ENCODE results near the gene RALGPS2. TPM values are rescaled to one million over a fixed set of nuclear protein-coding genes. Genes with fewer than 3 reads are reported as not detected.

Gene RALGPS2
- total and polyA plus RNA-seq, 2 donors (not counting 1 experiment from before 2014, with no cell fraction given): 59.6 to 251 TPM

- ATAC-seq (ENCODE audit: low read depth) (no peak), DNase-seq (no peak)
- no peak overlapping the region for H3K4me3 Mint-ChIP-seq
- H3K4me1 Mint-ChIP-seq: peaks cover 70% of the 10 kb centered on the region
- H3K27ac ChIP-seq (ENCODE audit: low read length in 2 of 2): peak overlapping the region in 1 of 2 donors; percentile 51
- H3K4me2 ChIP-seq (replicated peaks; ENCODE audit: low read depth, low read length, poor library complexity, severe bottlenecking): no peak overlapping the region
- no peaks in the 10 kb centered on the region for H3K27me3 ChIP-seq (replicated peaks in 1 of 4; ENCODE audit: control extremely low read depth in 1 of 4, control insufficient read depth in 3 of 4, insufficient read depth in 4 of 4, low read length in 3 of 4)
- H3K9me3 ChIP-seq (ENCODE audit: control extremely low read depth in 1 of 3, control insufficient read depth in 2 of 3, insufficient read depth in 1 of 3, low read length in 2 of 3): peaks cover 2 to 10% (median 8%) of the 10 kb centered on the region in 3 donors
- intact Hi-C loops (cut with micrococcal nuclease): no loop called here
- ChIA-PET POLR2A (no interaction called here), CTCF (interaction anchor here (0.8 to 1.9 kb wide), 2 partner anchors 18 to 200 kb away, joined by 4 to 7 read pairs; partner anchors contain the start of gene RALGPS2)
- H3K27ac Mint-ChIP-seq: peak overlapping the region; percentile 27
- H3K9me3 Mint-ChIP-seq (ENCODE audit: insufficient read depth): peaks cover 2% of the 10 kb centered on the region
- H3K4me3 ChIP-seq (ENCODE audit: control extremely low read depth in 1 of 5, extremely low read depth in 1 of 5, insufficient read depth in 1 of 5, low read depth in 2 of 5, low read length in 4 of 5): no peak overlapping the region
- H3K9ac ChIP-seq (ENCODE audit: low read length): no peak overlapping the region
- H2AFZ ChIP-seq (ENCODE audit: insufficient read depth, low read depth, low read length, poor library complexity, severe bottlenecking): no peak overlapping the region
- peaks cover 43% of the 10 kb centered on the region for H4K20me1 ChIP-seq (ENCODE audit: control insufficient read depth, insufficient read depth, low read length, poor library complexity, severe bottlenecking)
- H3K27me3 Mint-ChIP-seq: no peaks in the 10 kb centered on the region
- TF ChIP-seq EZH2 (IDR thresholded peaks at IDR 0.05; ENCODE audit: borderline replicate concordance, insufficient read depth, low read depth, low read length, poor library complexity, severe bottlenecking) (no peak), CTCF (IDR thresholded peaks at IDR 0.05) (no peak)
- peaks cover 39 to 79% of the 10 kb centered on the region in 2 experiments for H3K36me3 ChIP-seq (replicated peaks in 1 of 2; ENCODE audit: control extremely low read depth in 1 of 2, control insufficient read depth in 1 of 2, extremely low read depth in 1 of 2, insufficient read depth in 2 of 2, low read length in 1 of 2)
- peaks cover 19 to 29% of the 10 kb centered on the region in 2 donors for H3K4me1 ChIP-seq (ENCODE audit: control insufficient read depth in 2 of 2, insufficient read depth in 2 of 2, low read length in 2 of 2)
- peaks cover 99% of the 10 kb centered on the region for H3K79me2 ChIP-seq (ENCODE audit: control insufficient read depth, insufficient read depth, low read length)
- WGBS (ENCODE audit: insufficient coverage): no CpG with 5 or more reads among the region's 2 CpGs
Measured at GRCh38 chr1:178743801-178744200, 18.8 kb downstream of the RALGPS2 start.

GRCh38 chr1:178745260-178745659 lies 20.2 kb downstream of the RALGPS2 start:
- no peak for ATAC-seq (ENCODE audit: low read depth)
- Histone ChIP-seq H3K27ac (ENCODE audit: low read length in 2 of 2) (peak overlapping the region in 1 of 2 donors; percentile 51), H3K36me3 (replicated peaks in 1 of 2; ENCODE audit: control extremely low read depth in 1 of 2, control insufficient read depth in 1 of 2, extremely low read depth in 1 of 2, insufficient read depth in 2 of 2, low read length in 1 of 2) (peaks cover 24 to 79% of the 10 kb centered on the region in 2 experiments), H3K79me2 (ENCODE audit: control insufficient read depth, insufficient read depth, low read length) (peaks cover 99% of the 10 kb centered on the region), H3K9ac (ENCODE audit: low read length) (no peak overlapping the region), H3K4me2 (replicated peaks; ENCODE audit: low read depth, low read length, poor library complexity, severe bottlenecking) (no peak overlapping the region), H3K27me3 (replicated peaks in 1 of 4; ENCODE audit: control extremely low read depth in 1 of 4, control insufficient read depth in 3 of 4, insufficient read depth in 4 of 4, low read length in 3 of 4) (no peaks in the 10 kb centered on the region), H2AFZ (ENCODE audit: insufficient read depth, low read depth, low read length, poor library complexity, severe bottlenecking) (no peak overlapping the region), H4K20me1 (ENCODE audit: control insufficient read depth, insufficient read depth, low read length, poor library complexity, severe bottlenecking) (peaks cover 45% of the 10 kb centered on the region), H3K9me3 (ENCODE audit: control extremely low read depth in 1 of 3, control insufficient read depth in 2 of 3, insufficient read depth in 1 of 3, low read length in 2 of 3) (peaks cover 2 to 10% (median 8%) of the 10 kb centered on the region in 3 donors), H3K4me3 (ENCODE audit: control extremely low read depth in 1 of 5, extremely low read depth in 1 of 5, insufficient read depth in 1 of 5, low read depth in 2 of 5, low read length in 4 of 5) (no peak overlapping the region), H3K4me1 (ENCODE audit: control insufficient read depth in 2 of 2, insufficient read depth in 2 of 2, low read length in 2 of 2) (peaks cover 24 to 28% of the 10 kb centered on the region in 2 donors)
- POLR2A ChIA-PET: no interaction called here
- intact Hi-C loops (cut with micrococcal nuclease): loop anchor here (5.0 kb wide), 1 partner anchor 37 kb away; no protein-coding TSS in a partner anchor
- Mint-ChIP-seq H3K4me3 (no peak overlapping the region), H3K9me3 (ENCODE audit: insufficient read depth) (peaks cover 2% of the 10 kb centered on the region), H3K27ac (peak overlapping the region; percentile 71), H3K27me3 (no peaks in the 10 kb centered on the region), H3K4me1 (peaks cover 67% of the 10 kb centered on the region)
- no peak for DNase-seq
- WGBS (ENCODE audit: insufficient coverage): no CpG with 5 or more reads among the region's 2 CpGs
- CTCF ChIA-PET: interaction anchor here (0.7 to 0.9 kb wide), 3 partner anchors 19 to 124 kb away, joined by 3 read pairs; partner anchors contain the start of gene RALGPS2
- TF ChIP-seq EZH2 (IDR thresholded peaks at IDR 0.05; ENCODE audit: borderline replicate concordance, insufficient read depth, low read depth, low read length, poor library complexity, severe bottlenecking): no peak
- no peak for TF ChIP-seq CTCF (IDR thresholded peaks at IDR 0.05)

Data from B cell (primary cell).